ENCODE results near the gene CROCC.
"Not testable (repeated sequence)": the region's sequence is repeated elsewhere in the genome, so short reads cannot be mapped to it uniquely, and the experiment has no call there.

CROCC gene

GRCh38 chr1:16911851-16912721 is 9.6 kb upstream of the CROCC start:
- DNase-seq = peak in 7 of 42 donors; percentile 3 to 45 (median 16)
- intact Hi-C loops (cut with DNase I) = loop anchor here (10.0 kb wide), 1 partner anchor 267 kb away; no protein-coding TSS in a partner anchor

GRCh38 chr1:16912742-16913141 is 9.0 kb upstream of the CROCC start:
- DNase-seq = peak in 7 of 42 donors; percentile 12 to 54 (median 28)
- intact Hi-C loops (cut with DNase I) = loop anchor here (10.0 kb wide), 1 partner anchor 268 kb away; no protein-coding TSS in a partner anchor

- DNase-seq = peak in 8 of 42 donors; percentile 16 to 53 (median 38)
- intact Hi-C loops (cut with DNase I) = loop anchor here (10.0 kb wide), 1 partner anchor 269 kb away; no protein-coding TSS in a partner anchor
Measured at GRCh38 chr1:16913181-16913832, 8.4 kb upstream of the CROCC start.

- intact Hi-C loops (cut with DNase I) = loop anchor here (10.0 kb wide), 1 partner anchor 269 kb away; no protein-coding TSS in a partner anchor
- DNase-seq = peak; percentile 83 to 100 (median 98)
Measured at GRCh38 chr1:16913833-16914662, 7.7 kb upstream of the CROCC start.

DNA sequence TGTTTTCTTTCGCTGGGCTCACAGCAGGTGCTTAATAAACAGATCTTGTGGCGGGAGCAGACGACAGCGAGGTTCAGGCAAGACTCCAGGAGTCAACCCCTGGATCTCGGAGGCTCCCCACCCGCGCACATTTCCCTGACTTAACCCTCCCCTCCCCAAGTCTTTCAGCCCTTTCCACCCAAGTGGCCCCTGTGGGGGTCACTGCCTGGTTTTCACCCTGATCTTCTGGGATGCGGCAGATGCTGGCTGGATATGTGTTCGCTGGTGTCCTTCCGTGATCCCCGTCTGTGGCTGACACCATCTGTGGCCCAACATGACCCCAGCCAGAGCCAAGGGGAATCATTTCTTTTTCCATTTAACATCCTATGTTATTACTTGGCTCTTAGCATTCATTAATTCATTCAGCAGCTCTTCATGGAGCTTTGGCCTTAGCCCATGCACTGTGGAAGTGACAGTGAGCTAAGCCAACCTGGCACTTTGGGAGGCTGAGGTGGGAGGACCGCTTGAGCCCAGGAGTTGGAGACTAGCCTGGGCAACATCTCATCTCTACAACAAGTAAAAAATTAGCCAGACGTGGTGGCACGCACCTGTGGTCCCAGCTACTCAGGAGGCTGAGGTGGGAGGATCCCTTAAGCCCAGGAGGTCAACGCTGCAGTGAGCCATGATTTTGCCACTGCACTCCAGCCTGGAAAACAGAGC is 6.7 kb upstream of the CROCC start:
- peak in 6 of 42 donors; percentile 9 to 49 (median 34) for DNase-seq
- intact Hi-C loops (cut with DNase I) = loop anchor here (10.0 kb wide), 1 partner anchor 270 kb away; no protein-coding TSS in a partner anchor

GRCh38 chr1:16915627-16915973 is 6.1 kb upstream of the CROCC start:
- DNase-seq = peak in 9 of 42 donors; percentile 31 to 73 (median 45)
- intact Hi-C loops (cut with DNase I) = loop anchor here (10.0 kb wide), 1 partner anchor 271 kb away; no protein-coding TSS in a partner anchor

DNA sequence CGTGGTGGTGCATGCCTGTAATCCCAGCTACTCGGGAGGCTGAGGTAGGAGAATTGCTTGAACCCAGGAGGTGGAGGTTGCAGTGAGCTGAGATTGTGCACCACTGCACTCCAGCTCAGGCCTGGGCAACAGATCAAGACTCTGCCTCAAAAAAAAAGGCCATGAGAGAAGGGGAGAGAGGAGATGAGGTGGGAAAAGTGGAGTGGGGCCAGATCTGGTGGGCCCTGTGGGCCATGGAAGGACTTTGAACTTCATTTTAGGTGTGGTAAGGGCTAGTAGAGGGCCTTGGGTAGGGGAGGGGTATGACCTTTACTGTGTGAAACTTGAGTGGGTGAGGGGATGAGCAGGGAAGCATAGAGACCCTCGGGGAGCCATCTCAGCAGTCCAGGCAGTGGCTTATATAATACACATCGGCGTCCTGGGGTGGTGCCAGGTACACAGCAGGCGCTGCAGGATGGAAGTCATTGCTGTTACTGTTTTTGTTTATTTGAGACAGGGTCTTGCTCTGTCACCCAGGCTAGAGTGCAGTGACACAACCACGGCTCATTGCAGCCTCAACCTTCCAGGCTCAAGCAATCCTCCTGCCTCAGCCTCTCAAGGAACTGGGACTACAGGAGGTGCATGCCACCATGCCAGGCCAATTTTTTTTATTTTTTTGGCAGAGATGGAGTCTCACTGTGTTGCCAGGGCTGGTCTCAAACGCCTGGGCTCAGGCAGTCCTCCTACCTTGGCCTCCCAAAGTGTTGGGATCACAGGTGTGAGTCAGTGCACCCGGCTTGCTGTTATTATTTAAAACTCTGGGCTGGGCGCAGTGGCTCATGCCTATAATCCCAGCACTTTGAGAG is 5.5 kb upstream of the CROCC start:
- intact Hi-C loops (cut with DNase I) = loop anchor here (10.0 kb wide), 1 partner anchor 271 kb away; no protein-coding TSS in a partner anchor

DNA sequence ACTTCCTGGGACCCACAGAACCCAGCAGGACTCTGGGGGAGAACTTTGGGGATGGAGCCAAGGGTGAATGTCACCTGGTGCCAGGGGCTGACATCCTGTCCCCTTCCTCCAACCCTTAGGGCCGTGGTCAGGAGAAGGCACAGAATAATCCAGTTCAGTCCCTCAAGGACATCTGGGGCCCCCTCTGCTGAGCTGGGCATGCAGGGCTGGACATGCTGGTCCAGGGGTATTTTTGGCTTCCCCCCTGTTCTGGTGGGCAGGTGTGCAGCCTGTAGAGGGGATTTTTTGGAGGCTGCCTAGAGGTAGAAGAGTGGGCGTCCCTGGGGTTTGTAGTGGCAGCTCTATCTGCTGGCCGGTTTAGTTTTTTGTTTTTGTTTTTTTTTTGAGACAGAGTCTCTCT is 3.4 kb upstream of the CROCC start:
- DNase-seq = no peak
- intact Hi-C loops (cut with DNase I) = loop anchor here (10.0 kb wide), 1 partner anchor 274 kb away; no protein-coding TSS in a partner anchor

More for the DNA sequence above, 5.5 kb upstream of the CROCC start:
- peak in 1 of 42 donors; percentile 23 for DNase-seq

- intact Hi-C loops (cut with DNase I) = loop anchor here (10.0 kb wide), 1 partner anchor 274 kb away; no protein-coding TSS in a partner anchor
- not testable (repeated sequence) for DNase-seq
Measured at GRCh38 chr1:16918936-16919665, 2.6 kb upstream of the CROCC start.

GRCh38 chr1:16920951-16921350 is 780 bp upstream of the CROCC start:
- no peak for DNase-seq
- intact Hi-C loops (cut with DNase I) = no loop called here

- no peak for DNase-seq
Measured at GRCh38 chr1:16922466-16922865, 735 bp downstream of the CROCC start.

GRCh38 chr1:16922885-16923431 is 1.2 kb downstream of the CROCC start:
- peak in 1 of 42 donors; percentile 38 for DNase-seq
- intact Hi-C loops (cut with DNase I) = no loop called here

More at GRCh38 chr1:16922466-16922865, 735 bp downstream of the CROCC start:
- intact Hi-C loops (cut with DNase I) = no loop called here

GRCh38 chr1:16924216-16924918 is 2.6 kb downstream of the CROCC start:
- intact Hi-C loops (cut with DNase I) = no loop called here
- no peak for DNase-seq

DNA sequence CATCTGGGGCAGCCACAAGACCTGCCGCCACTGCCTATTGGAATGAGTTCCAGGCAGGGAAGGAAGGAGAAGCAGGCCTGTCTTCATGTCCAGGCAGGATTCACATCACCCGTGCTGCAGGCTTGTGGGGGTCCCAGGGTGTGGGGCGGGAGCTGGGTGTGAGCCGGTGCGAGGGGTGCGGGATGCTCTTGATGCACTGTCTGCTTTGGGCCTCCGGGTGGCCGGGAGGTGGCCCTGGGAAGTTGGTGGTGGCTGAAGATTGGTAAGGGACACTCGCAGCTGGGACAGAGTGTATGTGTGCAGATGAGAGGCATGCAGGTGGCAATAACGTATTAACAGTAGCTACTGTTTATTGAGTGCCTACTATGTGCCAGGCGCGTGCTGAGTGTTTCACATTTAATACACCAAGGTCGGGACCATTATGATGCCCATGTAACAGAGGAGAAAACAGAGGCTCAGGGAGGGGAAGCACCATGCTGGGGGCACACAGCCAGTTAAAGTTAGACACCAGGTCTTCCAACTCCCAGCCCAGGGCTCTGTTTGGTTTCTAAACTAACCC is 3.3 kb downstream of the CROCC start:
- DNase-seq = no peak
- intact Hi-C loops (cut with DNase I) = no loop called here
